Measurements from ENCODE around the gene ZBTB37.
"Not testable (repeated sequence)": the region's sequence is repeated elsewhere in the genome, so short reads cannot be mapped to it uniquely, and the experiment has no call there.

Gene ZBTB37

GRCh38 chr1:173864179-173864867 lies 3.9 kb upstream of the ZBTB37 start:
- DNase-seq (ENCODE audit: low read depth in 2 of 2, low spot score in 1 of 2), result no peak

DNA sequence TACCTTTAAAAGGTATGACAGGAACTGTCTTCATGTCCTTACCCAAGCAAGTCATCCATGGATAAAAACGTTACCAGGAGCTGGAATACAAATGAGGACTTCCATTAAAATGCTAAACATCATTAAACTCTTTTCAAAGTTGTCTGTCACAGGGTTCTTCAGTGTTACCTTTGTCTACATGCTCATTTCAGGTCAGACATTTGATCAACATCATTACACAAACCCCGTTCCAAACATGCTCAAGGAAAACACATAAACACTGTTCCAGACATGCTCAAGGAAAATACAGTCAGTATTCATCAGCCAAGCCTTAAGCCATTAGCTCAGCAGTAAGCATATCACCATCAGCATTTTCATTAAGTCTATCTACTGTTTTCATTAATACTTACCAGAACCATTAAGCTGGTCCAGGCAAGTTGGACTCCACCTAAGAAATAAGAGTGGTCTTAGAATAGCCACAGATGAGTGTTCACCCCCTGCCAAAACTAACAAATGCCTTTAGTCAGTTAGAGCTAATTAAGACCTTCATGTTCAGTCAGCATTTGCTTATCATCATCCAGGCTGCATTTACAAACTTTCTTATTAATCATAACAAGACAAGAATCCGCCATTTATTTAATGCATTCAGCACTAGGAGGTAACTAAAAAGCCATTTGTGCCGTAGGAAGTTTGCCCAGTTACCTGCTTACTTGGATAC lies 2.6 kb upstream of the ZBTB37 start:
- no peak for DNase-seq (ENCODE audit: low read depth in 2 of 2, low spot score in 1 of 2)

DNA sequence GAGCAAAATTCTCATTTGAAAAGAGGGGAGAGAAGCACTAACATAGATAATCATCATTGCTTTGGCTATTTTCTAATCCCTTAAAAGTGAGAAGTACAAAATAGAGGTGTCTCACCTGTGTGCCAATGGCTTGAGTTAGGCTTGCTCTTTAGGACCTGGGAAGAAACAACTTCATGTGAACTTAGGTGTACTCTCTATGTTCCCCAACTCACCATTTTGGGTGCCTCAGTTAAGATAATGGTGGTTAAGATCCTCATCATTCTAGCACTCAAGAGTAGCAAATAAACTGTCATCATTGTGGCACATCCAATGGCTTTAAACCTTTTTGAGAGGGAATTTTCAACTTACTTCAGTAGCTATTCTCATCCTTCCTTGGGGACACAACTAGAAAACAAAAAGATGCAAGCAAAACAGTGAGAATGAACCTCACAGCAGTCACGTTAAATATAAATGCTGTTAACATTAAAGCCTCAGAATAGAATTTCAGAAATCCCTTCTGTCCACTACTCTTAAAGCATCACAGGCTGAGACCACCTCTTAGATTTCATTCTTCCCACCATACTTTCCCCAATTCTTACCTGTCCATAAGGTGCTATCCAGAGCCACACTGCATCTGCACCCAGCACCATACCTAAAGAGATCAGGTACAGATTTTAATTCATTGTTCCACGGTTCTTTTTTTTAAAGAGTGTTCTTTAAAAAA lies 1.6 kb upstream of the ZBTB37 start:
- no peak for DNase-seq (ENCODE audit: low read depth in 2 of 2, low spot score in 1 of 2)

DNA sequence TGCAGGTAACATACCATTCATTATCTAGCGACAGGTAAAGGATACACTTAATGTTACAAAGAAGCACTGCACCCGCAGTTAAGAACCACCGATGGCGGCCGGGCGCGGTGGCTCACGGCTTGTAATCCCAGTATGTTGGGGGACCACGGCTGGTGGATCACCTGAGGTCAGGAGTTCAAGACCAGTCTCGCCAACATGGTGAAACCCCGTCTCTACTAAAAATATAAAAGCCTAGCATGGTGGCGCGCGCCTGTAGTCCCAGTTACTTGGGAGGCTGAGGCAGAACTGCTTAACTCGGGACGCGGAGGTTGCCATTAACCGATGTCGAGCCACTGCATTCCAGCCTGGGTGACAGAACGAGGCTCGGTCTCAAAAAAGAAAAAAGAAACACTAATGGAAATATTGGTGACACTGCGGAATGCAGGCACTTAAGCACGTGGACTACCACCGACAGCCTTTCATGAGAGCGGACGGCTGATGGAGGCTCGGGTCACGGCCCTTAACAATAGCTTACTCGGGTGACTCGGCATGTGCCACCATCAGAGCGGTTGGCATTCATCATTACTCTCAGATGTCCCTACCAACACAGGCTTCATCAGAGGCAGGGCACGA lies 933 bp upstream of the ZBTB37 start:
- DNase-seq (ENCODE audit: low read depth in 2 of 2, low spot score in 1 of 2), result no peak

- DNase-seq (ENCODE audit: low read depth in 2 of 2, low spot score in 1 of 2), result peak; percentile 99
These were observed 371 bp upstream of the ZBTB37 start, which contains the start of gene GAS5 for GRCh38 chr1:173867753-173868265. Gene GAS5 (minus strand): TSS chr1:173867989.

DNA sequence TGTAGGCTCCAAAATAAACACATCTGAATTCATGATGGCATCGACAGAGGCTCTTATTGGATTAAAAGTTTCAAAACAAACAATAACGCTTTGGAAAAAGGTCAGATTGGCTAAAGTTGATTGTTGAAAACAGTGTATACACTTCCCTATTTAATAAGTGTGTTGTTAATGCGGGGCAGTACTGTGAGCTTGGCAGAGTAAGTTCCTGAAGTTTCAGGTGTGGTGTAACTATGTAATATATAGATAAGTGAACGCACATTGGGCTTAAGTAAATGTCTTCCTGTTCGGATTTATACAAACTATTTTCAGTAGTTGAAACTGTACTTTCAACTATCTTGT lies 810 bp downstream of the ZBTB37 start:
- no peak for DNase-seq (ENCODE audit: low read depth in 2 of 2, low spot score in 1 of 2)

GRCh38 chr1:173870252-173871075 lies 2.3 kb downstream of the ZBTB37 start:
- no peak for DNase-seq (ENCODE audit: low read depth in 2 of 2, low spot score in 1 of 2)

- DNase-seq (ENCODE audit: low read depth in 2 of 2, low spot score in 1 of 2), result no peak
These were observed 2.9 kb downstream of the ZBTB37 start for GRCh38 chr1:173871091-173871490.

GRCh38 chr1:173871500-173871899 lies 3.3 kb downstream of the ZBTB37 start:
- DNase-seq (ENCODE audit: low read depth in 2 of 2, low spot score in 1 of 2), result no peak

GRCh38 chr1:173876732-173877131 lies 8.6 kb downstream of the ZBTB37 start:
- DNase-seq (ENCODE audit: low read depth in 2 of 2, low spot score in 1 of 2), result no peak

DNA sequence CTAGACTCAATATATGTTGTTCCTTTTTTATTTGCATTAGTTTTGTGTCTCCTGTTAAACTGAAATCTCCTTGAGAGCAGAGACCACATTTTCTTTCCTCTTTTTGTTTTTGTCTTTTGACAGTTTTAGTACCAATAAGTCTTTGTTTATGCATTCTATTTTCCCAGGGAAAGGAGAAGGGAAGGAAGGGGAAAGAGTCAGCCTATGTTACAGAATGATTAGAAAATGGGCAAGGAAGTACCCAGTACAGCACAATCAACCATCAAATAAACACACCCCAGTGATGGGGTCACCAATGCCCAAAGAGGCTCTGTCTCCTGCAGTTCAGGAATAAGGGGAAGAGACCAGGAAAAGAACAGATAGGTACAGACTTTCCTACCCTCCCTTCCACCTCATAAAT lies 10.1 kb downstream of the ZBTB37 start:
- no peak for DNase-seq (ENCODE audit: low read depth in 2 of 2, low spot score in 1 of 2)

GRCh38 chr1:173881117-173881516 lies 12.9 kb downstream of the ZBTB37 start:
- DNase-seq (ENCODE audit: low read depth in 2 of 2, low spot score in 1 of 2), result not testable (repeated sequence)

GRCh38 chr1:173884701-173885100 lies 16.5 kb downstream of the ZBTB37 start:
- DNase-seq (ENCODE audit: low read depth in 2 of 2, low spot score in 1 of 2), result no peak

GRCh38 chr1:173886746-173887611 lies 18.8 kb downstream of the ZBTB37 start:
- DNase-seq (ENCODE audit: low read depth in 2 of 2, low spot score in 1 of 2), result no peak

- DNase-seq (ENCODE audit: low read depth in 2 of 2, low spot score in 1 of 2), result no peak
These were observed 19.4 kb downstream of the ZBTB37 start for GRCh38 chr1:173887627-173888026.

DNA sequence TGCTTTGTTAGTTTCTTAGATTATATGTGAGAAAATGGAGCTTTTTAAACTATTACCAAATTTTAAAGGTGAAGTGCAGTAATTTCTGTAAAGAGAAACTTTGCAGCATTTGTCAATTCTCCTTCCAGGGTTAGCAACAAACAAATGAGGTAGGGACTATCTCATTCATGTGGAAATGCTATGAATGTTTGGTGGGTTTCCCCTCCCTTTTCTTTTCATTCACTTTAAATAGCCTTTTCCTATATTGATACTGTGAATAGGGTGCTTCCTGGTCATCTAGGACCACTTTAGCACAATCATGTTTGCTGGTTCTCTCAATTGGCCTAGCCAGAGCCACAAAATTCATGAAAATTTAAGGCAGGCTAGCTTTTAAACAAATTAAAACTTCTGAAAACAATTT lies 20.6 kb downstream of the ZBTB37 start:
- no peak for DNase-seq (ENCODE audit: low read depth in 2 of 2, low spot score in 1 of 2)

DNA sequence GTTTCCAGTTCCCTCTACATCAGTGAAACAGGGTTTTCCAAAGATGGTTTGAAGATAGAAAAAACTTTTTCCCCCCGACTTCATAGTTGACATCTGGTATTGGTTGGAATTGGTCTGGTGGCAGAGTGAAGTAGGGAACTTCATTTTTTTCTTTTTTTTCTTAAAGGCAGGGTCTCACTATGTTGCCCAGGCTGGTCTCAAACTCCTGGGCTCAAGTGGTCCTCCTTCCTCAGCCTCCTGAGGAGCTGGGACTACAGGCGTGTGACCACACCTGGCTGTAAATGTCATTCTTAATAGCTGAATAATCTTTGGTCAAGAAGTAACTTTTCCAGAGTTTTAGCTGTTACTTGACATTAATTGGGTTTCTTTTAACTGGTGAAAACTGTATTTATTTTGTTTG lies 21.7 kb downstream of the ZBTB37 start:
- DNase-seq (ENCODE audit: low read depth in 2 of 2, low spot score in 1 of 2), result no peak

GRCh38 chr1:173893611-173894010 lies 25.4 kb downstream of the ZBTB37 start:
- no peak for DNase-seq (ENCODE audit: low read depth in 2 of 2, low spot score in 1 of 2)

DNA sequence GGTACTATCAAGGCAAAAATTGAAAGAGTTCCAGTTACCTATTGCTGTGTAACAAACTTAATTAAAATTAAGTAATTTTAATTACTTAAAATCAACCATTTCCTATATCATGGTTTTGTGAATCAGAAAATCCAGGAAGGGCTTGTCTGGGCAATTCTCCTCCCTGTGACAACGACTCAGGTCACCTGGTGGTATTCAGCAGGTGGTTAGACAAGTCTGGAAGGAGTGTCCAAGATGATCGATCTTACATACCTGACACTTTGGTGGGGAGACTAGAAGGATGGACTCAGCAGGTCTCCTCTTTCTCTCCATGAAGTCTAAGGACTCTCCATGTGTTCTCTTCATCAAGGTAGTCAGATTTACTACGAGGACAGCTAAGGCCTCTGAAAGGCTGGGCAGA lies 26.0 kb downstream of the ZBTB37 start:
- no peak for DNase-seq (ENCODE audit: low read depth in 2 of 2, low spot score in 1 of 2)

GRCh38 chr1:173900427-173900826 lies 32.2 kb downstream of the ZBTB37 start:
- DNase-seq (ENCODE audit: low read depth in 2 of 2, low spot score in 1 of 2), result no peak

Data from stimulated activated CD8-positive, alpha-beta memory T cell treated with anti-CD3 and anti-CD28 coated beads, Interleukin-4, amount 100 ng/mL, for 4 hours (primary cell).